Lung (tissue), 12 donors: Measurements from ENCODE around the gene NAV2. TPM values are rescaled to one million over a fixed set of nuclear protein-coding genes. Genes with fewer than 3 reads are reported as not detected.

Experiments used
- ATAC-seq: fragments of 200-7000 bp; cut with Tn5 transposase; one replicate; pipeline ENCODE4 v1.9.1; 2020; ENCODE audit warnings: moderate number of reproducible peaks; ENCODE audit not compliant: insufficient read depth, low FRiP score
- DNase-seq, 3 donors: peaks; one replicate each; pipeline ENCODE4 v3.0.0-alpha.2; 2013 to 2017
- H3K27ac ChIP-seq, 2 donors: one replicate each; pipeline ENCODE4 v1.5.1; 2013; ENCODE audit warnings: mild to moderate bottlenecking in 2 of 2, moderate library complexity in 2 of 2, control low read depth in 1 of 2, inconsistent platforms in 1 of 2, low read depth in 1 of 2, low read length in 1 of 2
- H3K27me3 ChIP-seq, 3 donors: one replicate each; pipeline ENCODE4 v1.5.1; 2013; ENCODE audit warnings: low read length in 2 of 3; ENCODE audit not compliant: control insufficient read depth in 3 of 3, insufficient read depth in 3 of 3
- H3K36me3 ChIP-seq, 4 donors: one replicate each; pipeline ENCODE4 v1.5.1; 2013; ENCODE audit warnings: low read length in 4 of 4, mild to moderate bottlenecking in 1 of 4, moderate library complexity in 1 of 4; ENCODE audit not compliant: control insufficient read depth in 4 of 4, insufficient read depth in 4 of 4
- H3K4me1 ChIP-seq, 5 donors: one replicate each; pipeline ENCODE4 v1.5.1; 2013; ENCODE audit warnings: low read length in 5 of 5, mild to moderate bottlenecking in 2 of 5, moderate library complexity in 1 of 5; ENCODE audit not compliant: control insufficient read depth in 5 of 5, insufficient read depth in 5 of 5
- H3K4me3 ChIP-seq: one replicate; pipeline ENCODE4 v1.5.1; 2013; ENCODE audit warnings: mild to moderate bottlenecking, control low read depth, moderate library complexity
- H3K9ac ChIP-seq, 2 donors: one replicate each; pipeline ENCODE4 v1.5.1; 2013; ENCODE audit warnings: low read length in 2 of 2, control low read depth in 1 of 2; ENCODE audit not compliant: insufficient read depth in 1 of 2
- H3K9me3 ChIP-seq, 4 donors: one replicate each; pipeline ENCODE4 v1.5.1; 2013; ENCODE audit warnings: low read length in 3 of 4, mild to moderate bottlenecking in 1 of 4, moderate library complexity in 1 of 4; ENCODE audit not compliant: control insufficient read depth in 4 of 4, insufficient read depth in 3 of 4
- CTCF ChIP-seq: IDR thresholded peaks from 2 replicates; pipeline ENCODE4 v1.5.1; 2012; ENCODE audit warnings: mild to moderate bottlenecking; ENCODE audit errors: control extremely low read depth, extremely low read depth
- WGBS, 2 donors: extraction: QIAGEN DNeasy Blood & Tissue Kit; methylation state at CpG; one replicate each; pipeline ENCODE4 v1.1.7; 2013; 5-methylcytosine and 5-hydroxymethylcytosine counted together
- polyA plus RNA-seq, 2 donors: library from polyadenylated mRNA; stranded (reverse); fragments of 200-250 nt; gene quantifications; one replicate each; pipeline ENCODE4 v1.2.1, GENCODE V29; 2013
- total RNA-seq, 2 donors: library from RNA; depleted of rRNA in 1 of 2; stranded (reverse); fragments of >200 nt in 1 of 2; gene quantifications; one replicate each; pipeline ENCODE4 v1.2.1, GENCODE V29; 2014 to 2021
- donor health status: control.
- donor health status: control.
- donor health status: Bipolar disorder and iron deficiency.
- donor health status: healthy.
- donor health status: DM: yes; HTN: yes; CAD: no.

The NAV2 gene
- total and polyA plus RNA-seq, 4 donors, result 6.8 to 47.9 (median 20.2) TPM

GRCh38 chr11:19844012-19844411, 131.4 kb downstream of the NAV2 start:
- Histone ChIP-seq H3K27ac (no peak overlapping the region), H3K27me3 (no peaks in the 10 kb centered on the region), H3K4me1 (peaks cover 0 to 29% (median 3%) of the 10 kb centered on the region in 5 donors), H3K36me3 (no peaks in the 10 kb centered on the region), H3K9ac (no peak overlapping the region), H3K9me3 (no peaks in the 10 kb centered on the region), H3K4me3 (no peak overlapping the region)
- TF ChIP-seq CTCF, result no peak
- DNase-seq, result no peak
- no peak for ATAC-seq

- DNase-seq (no peak), ATAC-seq (no peak)
- H3K9ac ChIP-seq, result no peak overlapping the region
- H3K9me3 ChIP-seq, result no peaks in the 10 kb centered on the region
- no peaks in the 10 kb centered on the region for H3K36me3 ChIP-seq
- peaks cover 0 to 36% (median 6%) of the 10 kb centered on the region in 5 donors for H3K4me1 ChIP-seq
- no peak overlapping the region for H3K4me3 ChIP-seq
- no peak overlapping the region for H3K27ac ChIP-seq
- no peak for TF ChIP-seq CTCF
- H3K27me3 ChIP-seq, result no peaks in the 10 kb centered on the region
- 83 to 93% methylated on average over 2 of the region's 2 CpGs for WGBS, 2 donors
Measured at GRCh38 chr11:19844806-19845205, 132.2 kb downstream of the NAV2 start.

- Histone ChIP-seq H3K4me3 (no peak overlapping the region), H3K27me3 (no peaks in the 10 kb centered on the region), H3K9me3 (no peaks in the 10 kb centered on the region), H3K27ac (no peak overlapping the region), H3K36me3 (no peaks in the 10 kb centered on the region), H3K9ac (no peak overlapping the region), H3K4me1 (peaks cover 0 to 35% (median 6%) of the 10 kb centered on the region in 5 donors)
- ATAC-seq (no peak), DNase-seq (no peak)
- no peak for TF ChIP-seq CTCF
Measured at GRCh38 chr11:19845626-19846025, 133.0 kb downstream of the NAV2 start.

- TF ChIP-seq CTCF, result no peak
- H3K27ac ChIP-seq, result peak overlapping the region in 1 of 2 donors; percentile 3
- H3K9ac ChIP-seq, result no peak overlapping the region
- peak; percentile 69 to 86 (median 74) for DNase-seq
- H3K4me3 ChIP-seq, result no peak overlapping the region
- 88 to 90% methylated on average over 6 of the region's 6 CpGs for WGBS, 2 donors
- no peaks in the 10 kb centered on the region for H3K27me3 ChIP-seq
- H3K4me1 ChIP-seq, result peaks cover 0 to 34% (median 6%) of the 10 kb centered on the region in 5 donors
- H3K9me3 ChIP-seq, result no peaks in the 10 kb centered on the region
- peak; percentile 10 for ATAC-seq
- no peaks in the 10 kb centered on the region for H3K36me3 ChIP-seq
Measured at GRCh38 chr11:19846654-19847305, 134.1 kb downstream of the NAV2 start.
